H9 (cell line): Measurements from ENCODE around the gene CCDC191. TPM values are rescaled to one million over a fixed set of nuclear protein-coding genes. Genes with fewer than 3 reads are reported as not detected.

ENCODE experiments used
- DNase-seq: peaks from one replicate; pipeline ENCODE4 v3.0.0-alpha.2; 2017
- H2AFZ ChIP-seq: one replicate; pipeline ENCODE4 v1.6.1; 2013; ENCODE audit warnings: mild to moderate bottlenecking, low read length, control low read depth, moderate library complexity
- H2AK5ac ChIP-seq: 2 replicates; pipeline ENCODE4 v1.6.1; 2013; ENCODE audit warnings: low read length, control low read depth, mixed read lengths; ENCODE audit not compliant: insufficient read length
- H2BK120ac ChIP-seq: one replicate; pipeline ENCODE4 v1.6.1; 2013; ENCODE audit warnings: low read depth, mild to moderate bottlenecking, low read length, control low read depth, inconsistent platforms; ENCODE audit not compliant: poor library complexity, severe bottlenecking
- H2BK12ac ChIP-seq: 2 replicates; pipeline ENCODE4 v1.6.1; 2013; ENCODE audit warnings: low read length, control low read depth, mixed read lengths, low read depth; ENCODE audit not compliant: insufficient read length
- H2BK15ac ChIP-seq: 2 replicates; pipeline ENCODE4 v1.6.1; 2013; ENCODE audit warnings: low read depth, low read length, control low read depth
- H2BK20ac ChIP-seq: one replicate; pipeline ENCODE4 v1.6.1; 2013; ENCODE audit warnings: low read depth, mild to moderate bottlenecking, low read length, control low read depth, inconsistent platforms; ENCODE audit not compliant: poor library complexity, severe bottlenecking
- H2BK5ac ChIP-seq: 2 replicates; pipeline ENCODE4 v1.6.1; 2013; ENCODE audit warnings: low read length, control low read depth, mixed read lengths; ENCODE audit not compliant: insufficient read length
- H3K14ac ChIP-seq: 2 replicates; pipeline ENCODE4 v1.6.1; 2013; ENCODE audit warnings: low read length, control low read depth; ENCODE audit not compliant: insufficient read depth
- H3K18ac ChIP-seq: 2 replicates; pipeline ENCODE4 v1.6.1; 2013; ENCODE audit warnings: low read depth, mild to moderate bottlenecking, mixed read lengths, low read length, control low read depth; ENCODE audit not compliant: insufficient read length
- H3K23ac ChIP-seq: 2 replicates; pipeline ENCODE4 v1.6.1; 2013; ENCODE audit warnings: low read length, control low read depth, mixed read lengths, low read depth; ENCODE audit not compliant: insufficient read length
- H3K23me2 ChIP-seq: 2 replicates; pipeline ENCODE4 v1.6.1; 2013; ENCODE audit warnings: low read depth, mild to moderate bottlenecking, mixed read lengths, low read length, control low read depth; ENCODE audit not compliant: insufficient read length, poor library complexity, severe bottlenecking
- H3K27ac ChIP-seq: 2 replicates; pipeline ENCODE4 v1.5.1; 2013; ENCODE audit warnings: low read length, control low read depth, mixed read lengths, low read depth; ENCODE audit not compliant: insufficient read length
- H3K27me3 ChIP-seq: 2 replicates; pipeline ENCODE4 v1.6.1; 2013; ENCODE audit warnings: low read length, control low read depth, inconsistent platforms; ENCODE audit not compliant: insufficient read depth
- H3K4ac ChIP-seq: 2 replicates; pipeline ENCODE4 v1.6.1; 2013; ENCODE audit warnings: low read depth, mild to moderate bottlenecking, control low read depth, inconsistent platforms, low read length, moderate library complexity
- H3K4me1 ChIP-seq: 2 replicates; pipeline ENCODE4 v1.6.1; 2013; ENCODE audit warnings: low read length, control low read depth, inconsistent platforms; ENCODE audit not compliant: insufficient read depth
- H3K4me2 ChIP-seq: 2 replicates; pipeline ENCODE4 v1.6.1; 2013; ENCODE audit warnings: low read length, control low read depth, mixed read lengths; ENCODE audit not compliant: insufficient read length, insufficient read depth
- H3K56ac ChIP-seq: 2 replicates; pipeline ENCODE4 v1.6.1; 2013; ENCODE audit warnings: low read depth, mild to moderate bottlenecking, mixed read lengths, low read length, control low read depth; ENCODE audit not compliant: insufficient read length
- H3K79me1 ChIP-seq: 2 replicates; pipeline ENCODE4 v1.6.1; 2013; ENCODE audit warnings: low read depth, mild to moderate bottlenecking, moderate library complexity, low read length, control low read depth, inconsistent platforms; ENCODE audit not compliant: insufficient read depth, poor library complexity, severe bottlenecking
- H3K79me2 ChIP-seq: 2 replicates; pipeline ENCODE4 v1.6.1; 2013; ENCODE audit warnings: low read length, control low read depth, inconsistent platforms; ENCODE audit not compliant: insufficient read depth
- H3K9ac ChIP-seq: 2 replicates; pipeline ENCODE4 v1.6.1; 2013; ENCODE audit warnings: low read length, control low read depth, mixed read lengths; ENCODE audit not compliant: insufficient read length; ENCODE audit errors: extremely low read depth
- H3K9me3 ChIP-seq: one replicate; pipeline ENCODE4 v1.6.1; 2013; ENCODE audit warnings: low read depth, low read length, inconsistent platforms; ENCODE audit not compliant: control insufficient read depth
- H3T11ph ChIP-seq: one replicate; pipeline ENCODE4 v1.6.1; 2013; ENCODE audit warnings: mild to moderate bottlenecking, low read length, control low read depth, inconsistent platforms
- H4K20me1 ChIP-seq: one replicate; pipeline ENCODE4 v1.6.1; 2013; ENCODE audit not compliant: control insufficient read depth, insufficient read length, insufficient read depth
- H4K5ac ChIP-seq: 2 replicates; pipeline ENCODE4 v1.6.1; 2013; ENCODE audit warnings: low read depth, mild to moderate bottlenecking, mixed read lengths, low read length, control low read depth; ENCODE audit not compliant: insufficient read length
- H4K8ac ChIP-seq: replicated peaks from 2 replicates; pipeline ENCODE4 v1.6.1; 2013; ENCODE audit warnings: low read length, control low read depth, mixed read lengths, low read depth; ENCODE audit not compliant: insufficient read length
- H4K91ac ChIP-seq: 2 replicates; pipeline ENCODE4 v1.6.1; 2013; ENCODE audit warnings: low read depth, mild to moderate bottlenecking, moderate library complexity, mixed read lengths, low read length, control low read depth; ENCODE audit not compliant: insufficient read length
- H3K27ac Mint-ChIP-seq, 3 experiments: 2 replicates in 2 of 3; 3 replicates in 1 of 3; pipeline ENCODE4 v1.8.0; 2020 to 2021; ENCODE audit warnings: mixed read lengths in 3 of 3, mild to moderate bottlenecking in 1 of 3, moderate library complexity in 1 of 3
- H3K27me3 Mint-ChIP-seq: 2 replicates; pipeline ENCODE4 v1.8.0; 2021; ENCODE audit warnings: low read depth, mild to moderate bottlenecking, moderate library complexity, mixed read lengths
- H3K36me3 Mint-ChIP-seq, 3 experiments: 2 replicates in 2 of 3; 3 replicates in 1 of 3; pipeline ENCODE4 v1.8.0; 2020 to 2021; ENCODE audit warnings: low read depth in 3 of 3, mixed read lengths in 3 of 3; ENCODE audit not compliant: insufficient read depth in 1 of 3
- H3K4me1 Mint-ChIP-seq, 2 experiments: 2 replicates each; pipeline ENCODE4 v1.8.0; 2020; ENCODE audit warnings: mixed read lengths in 2 of 2
- H3K4me3 Mint-ChIP-seq, 2 experiments: 2 replicates in 1 of 2; 3 replicates in 1 of 2; pipeline ENCODE4 v1.8.0; 2020 to 2021; ENCODE audit warnings: mild to moderate bottlenecking in 2 of 2, mixed read lengths in 2 of 2, moderate library complexity in 1 of 2
- H3K9me3 Mint-ChIP-seq, 2 experiments: 2 replicates in 1 of 2; 3 replicates in 1 of 2; pipeline ENCODE4 v1.8.0; 2020; ENCODE audit warnings: mild to moderate bottlenecking in 2 of 2, mixed read lengths in 2 of 2, moderate library complexity in 1 of 2
- total RNA-seq: library from RNA; stranded (reverse); gene quantifications from 2 replicates; pipeline ENCODE4 v1.2.1, GENCODE V29; 2021
- TF ChIP-seq, protein P1 (sequence below): fragments of 200-600 bp; sonication (generic); conservative IDR thresholded peaks from 3 replicates; pipeline ENCODE4 v1.8.0; 2021; ENCODE audit warnings: antibody characterized with exemption, mild to moderate bottlenecking

Gene CCDC191
- total RNA-seq, 1 experiment from 2014 or later = 0.68 TPM

DNA sequence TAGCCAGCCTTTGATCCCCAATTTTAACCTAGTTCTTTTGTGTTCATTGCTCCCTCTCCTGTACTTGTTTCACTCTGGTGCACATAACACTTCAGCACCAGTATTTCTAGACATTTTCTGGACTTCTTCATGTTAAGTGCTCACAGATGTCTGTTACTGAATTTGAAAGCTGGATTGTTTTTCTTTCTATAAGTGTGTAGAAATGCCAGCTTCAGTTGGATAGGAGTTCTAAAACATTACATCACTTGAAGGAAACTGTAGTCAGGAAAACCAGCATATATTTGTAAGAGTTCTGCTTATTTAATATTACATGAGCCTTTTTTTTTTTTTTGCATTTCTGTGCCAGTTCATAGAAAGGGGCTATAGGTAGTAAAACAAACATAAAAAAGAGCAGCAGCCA lies 21.8 kb upstream of the CCDC191 start:
- Histone ChIP-seq H3K9me3 (no peaks in the 10 kb centered on the region), H3K23ac (no peak overlapping the region), H2AK5ac (no peak overlapping the region), H4K5ac (no peak overlapping the region), H2AFZ (no peak overlapping the region), H3K4me1 (no peaks in the 10 kb centered on the region), H4K20me1 (no peaks in the 10 kb centered on the region), H2BK12ac (no peak overlapping the region), H3K4ac (no peak overlapping the region), H3K14ac (no peak overlapping the region), H3K27ac (no peak overlapping the region), H3K18ac (no peak overlapping the region), H2BK20ac (no peak overlapping the region), H4K91ac (no peak overlapping the region), H2BK15ac (no peak overlapping the region), H3K27me3 (no peaks in the 10 kb centered on the region), H3K79me1 (no peaks in the 10 kb centered on the region), H2BK5ac (no peak overlapping the region), H3K56ac (no peak overlapping the region), H2BK120ac (no peak overlapping the region), H3T11ph (no peak overlapping the region), H3K9ac (no peak overlapping the region), H3K79me2 (no peaks in the 10 kb centered on the region), H4K8ac (no peak overlapping the region), H3K4me2 (no peak overlapping the region), H3K23me2 (no peaks in the 10 kb centered on the region)
- Mint-ChIP-seq H3K27ac (no peak overlapping the region), H3K9me3 (no peaks in the 10 kb centered on the region), H3K27me3 (no peaks in the 10 kb centered on the region), H3K4me3 (no peak overlapping the region), H3K4me1 (no peaks in the 10 kb centered on the region), H3K36me3 (peaks cover 43 to 96% (median 74%) of the 10 kb centered on the region in 3 experiments)
- TF ChIP-seq, protein P1, sequence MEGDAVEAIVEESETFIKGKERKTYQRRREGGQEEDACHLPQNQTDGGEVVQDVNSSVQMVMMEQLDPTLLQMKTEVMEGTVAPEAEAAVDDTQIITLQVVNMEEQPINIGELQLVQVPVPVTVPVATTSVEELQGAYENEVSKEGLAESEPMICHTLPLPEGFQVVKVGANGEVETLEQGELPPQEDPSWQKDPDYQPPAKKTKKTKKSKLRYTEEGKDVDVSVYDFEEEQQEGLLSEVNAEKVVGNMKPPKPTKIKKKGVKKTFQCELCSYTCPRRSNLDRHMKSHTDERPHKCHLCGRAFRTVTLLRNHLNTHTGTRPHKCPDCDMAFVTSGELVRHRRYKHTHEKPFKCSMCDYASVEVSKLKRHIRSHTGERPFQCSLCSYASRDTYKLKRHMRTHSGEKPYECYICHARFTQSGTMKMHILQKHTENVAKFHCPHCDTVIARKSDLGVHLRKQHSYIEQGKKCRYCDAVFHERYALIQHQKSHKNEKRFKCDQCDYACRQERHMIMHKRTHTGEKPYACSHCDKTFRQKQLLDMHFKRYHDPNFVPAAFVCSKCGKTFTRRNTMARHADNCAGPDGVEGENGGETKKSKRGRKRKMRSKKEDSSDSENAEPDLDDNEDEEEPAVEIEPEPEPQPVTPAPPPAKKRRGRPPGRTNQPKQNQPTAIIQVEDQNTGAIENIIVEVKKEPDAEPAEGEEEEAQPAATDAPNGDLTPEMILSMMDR = no peak
- DNase-seq = no peak
